Effector memory CD4-positive, alpha-beta T cell (primary cell): ENCODE measurements around the gene FPR2.
"Not testable (repeated sequence)": the region's sequence is repeated elsewhere in the genome, so short reads cannot be mapped to it uniquely, and the experiment has no call there.

Source experiments
- DNase-seq, 3 donors: peaks; one replicate each; pipeline ENCODE4 v3.0.0-alpha.2; 2020
- H3K27ac ChIP-seq: 2 replicates; pipeline ENCODE4 v1.7.0; 2013; ENCODE audit warnings: mild to moderate bottlenecking, low read length, moderate library complexity; ENCODE audit not compliant: insufficient read depth, poor library complexity, severe bottlenecking
- H3K27me3 ChIP-seq: replicated peaks from 2 replicates; pipeline ENCODE4 v1.7.0; 2013; ENCODE audit warnings: mild to moderate bottlenecking, low read length; ENCODE audit not compliant: insufficient read depth, control insufficient read depth, poor library complexity, severe bottlenecking
- H3K36me3 ChIP-seq: 2 replicates; pipeline ENCODE4 v1.7.0; 2013; ENCODE audit warnings: mild to moderate bottlenecking, low read length, moderate library complexity; ENCODE audit not compliant: control insufficient read depth, insufficient read depth
- H3K4me1 ChIP-seq: 2 replicates; pipeline ENCODE4 v1.7.0; 2013; ENCODE audit warnings: low read length, mild to moderate bottlenecking; ENCODE audit not compliant: control insufficient read depth, insufficient read depth, poor library complexity, severe bottlenecking
- H3K4me3 ChIP-seq: 2 replicates; pipeline ENCODE4 v1.7.0; 2013; ENCODE audit warnings: low read length, low read depth, mild to moderate bottlenecking; ENCODE audit not compliant: insufficient read depth, poor library complexity, severe bottlenecking
- H3K9me3 ChIP-seq: 2 replicates; pipeline ENCODE4 v1.7.0; 2013; ENCODE audit warnings: mild to moderate bottlenecking, low read length, moderate library complexity; ENCODE audit not compliant: control insufficient read depth

The FPR2 gene

DNA sequence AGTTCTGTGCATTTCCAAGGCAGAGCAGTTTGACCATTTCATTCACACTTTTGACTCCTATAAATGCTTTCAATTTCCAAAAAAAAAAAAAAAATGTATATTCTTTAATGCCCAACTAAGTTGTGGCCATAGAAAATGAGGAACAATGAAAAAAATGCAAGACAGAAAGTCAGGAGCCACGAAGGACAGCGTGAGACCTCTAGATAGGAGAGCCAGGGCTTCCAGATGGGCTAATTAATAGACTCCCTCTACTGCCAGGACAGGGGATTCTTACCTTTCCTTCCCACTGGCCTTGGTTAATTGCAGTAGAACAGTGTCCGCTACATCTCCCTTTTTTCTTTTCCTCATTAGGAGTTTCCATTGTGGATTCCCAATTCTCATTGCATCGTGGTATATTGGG, 42.5 kb downstream of the FPR2 start:
- Histone ChIP-seq H3K36me3 (no peaks in the 10 kb centered on the region), H3K4me1 (no peaks in the 10 kb centered on the region), H3K27ac (no peak overlapping the region), H3K9me3 (no peaks in the 10 kb centered on the region), H3K27me3 (no peaks in the 10 kb centered on the region), H3K4me3 (no peak overlapping the region)
- DNase-seq = no peak

DNA sequence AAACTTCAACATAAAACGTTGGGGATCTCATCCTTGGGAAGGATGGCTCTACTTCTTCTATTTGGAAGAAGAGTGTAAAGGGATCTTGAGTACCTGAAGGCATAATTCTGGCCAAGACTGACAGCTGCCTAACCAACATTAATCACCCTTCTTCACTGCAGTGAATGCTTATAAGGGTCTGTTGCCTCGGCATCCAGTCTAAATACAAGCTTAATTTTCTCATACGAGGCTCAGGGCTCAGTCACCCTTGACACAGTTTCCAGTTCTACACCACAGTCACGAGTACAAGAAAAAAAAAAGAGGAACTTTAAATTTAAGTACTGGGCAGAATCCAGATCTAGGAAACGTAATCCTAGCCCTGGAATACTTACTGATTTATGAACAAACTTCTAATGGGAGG, 43.0 kb downstream of the FPR2 start:
- Histone ChIP-seq H3K27ac (no peak overlapping the region), H3K36me3 (no peaks in the 10 kb centered on the region), H3K9me3 (no peaks in the 10 kb centered on the region), H3K27me3 (no peaks in the 10 kb centered on the region), H3K4me1 (no peaks in the 10 kb centered on the region), H3K4me3 (no peak overlapping the region)
- DNase-seq = no peak

DNA sequence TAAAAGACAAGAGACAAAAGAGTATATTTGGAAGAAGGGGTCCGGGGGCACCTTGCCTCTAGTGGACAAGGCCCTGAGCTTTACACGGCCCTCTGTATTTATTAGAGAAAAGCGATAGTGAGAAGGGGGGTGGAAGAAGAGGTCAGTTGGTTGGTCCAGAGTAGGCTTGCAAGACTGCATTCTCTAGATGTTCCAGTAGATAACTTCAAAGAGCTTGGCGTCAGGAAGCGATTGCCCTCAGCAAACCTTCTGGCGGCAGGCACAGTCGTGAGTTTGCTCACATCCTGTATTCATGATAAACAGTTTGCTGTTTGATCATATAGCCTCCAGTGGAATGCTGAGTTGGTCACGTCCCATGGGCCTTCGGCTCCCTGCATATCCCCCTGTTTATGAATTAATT, 43.8 kb downstream of the FPR2 start:
- H3K36me3 ChIP-seq, H3K9me3 ChIP-seq, H3K27ac ChIP-seq, H3K4me3 ChIP-seq, H3K4me1 ChIP-seq, H3K27me3 ChIP-seq, DNase-seq: not testable (repeated sequence)

DNA sequence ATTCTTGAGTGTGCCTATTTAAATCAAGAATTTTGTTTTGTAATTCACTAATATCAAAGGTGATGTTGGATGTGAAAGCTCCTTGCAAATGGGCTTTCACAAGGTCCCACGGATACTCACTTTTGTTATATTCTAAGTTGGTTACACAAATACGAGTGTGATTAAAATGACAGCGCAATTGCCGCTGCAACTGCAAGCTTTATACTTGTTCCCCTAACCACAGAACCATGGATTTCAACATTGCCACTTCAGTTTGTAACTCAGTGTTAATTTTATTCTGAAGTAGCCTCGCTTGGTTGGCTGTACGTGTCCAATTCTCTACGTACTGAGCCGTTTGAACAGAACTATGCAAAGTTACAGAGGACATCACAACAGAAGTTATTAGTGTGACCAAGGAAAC, 44.4 kb downstream of the FPR2 start:
- not testable (repeated sequence) for DNase-seq, H3K27me3 ChIP-seq, H3K36me3 ChIP-seq, H3K4me3 ChIP-seq, H3K4me1 ChIP-seq, H3K9me3 ChIP-seq, H3K27ac ChIP-seq

DNA sequence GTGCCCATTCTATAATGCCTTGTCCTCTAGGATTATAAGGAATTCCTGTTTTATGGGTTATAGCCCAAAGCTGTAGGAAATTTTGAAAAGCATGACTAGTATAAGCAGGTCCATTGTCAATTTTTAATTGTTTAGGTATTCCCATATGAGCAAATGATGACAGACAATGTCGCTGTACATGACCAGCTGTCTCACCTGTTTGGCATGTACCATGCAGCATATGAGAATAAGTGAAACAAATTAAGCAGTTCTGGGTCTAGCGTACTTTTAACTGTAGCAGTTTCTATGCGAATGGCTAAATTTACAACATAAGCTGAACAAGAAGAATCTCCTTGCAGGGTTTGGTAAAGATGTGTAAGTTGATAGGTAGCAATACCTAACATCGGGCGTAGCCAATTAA, 45.6 kb downstream of the FPR2 start:
- not testable (repeated sequence) for H3K4me3 ChIP-seq, H3K27me3 ChIP-seq, H3K4me1 ChIP-seq, H3K27ac ChIP-seq, DNase-seq, H3K36me3 ChIP-seq, H3K9me3 ChIP-seq

GRCh38 chr19:51807111-51807701, 46.2 kb downstream of the FPR2 start:
- no peak overlapping the region for H3K4me3 ChIP-seq
- H3K9me3 ChIP-seq = no peaks in the 10 kb centered on the region
- no peak overlapping the region for H3K27ac ChIP-seq
- no peaks in the 10 kb centered on the region for H3K4me1 ChIP-seq
- H3K27me3 ChIP-seq = no peaks in the 10 kb centered on the region
- no peak for DNase-seq
- H3K36me3 ChIP-seq = no peaks in the 10 kb centered on the region

GRCh38 chr19:51807925-51808324, 46.9 kb downstream of the FPR2 start:
- Histone ChIP-seq H3K36me3 (no peaks in the 10 kb centered on the region), H3K4me1 (no peaks in the 10 kb centered on the region), H3K9me3 (no peaks in the 10 kb centered on the region), H3K27ac (no peak overlapping the region), H3K4me3 (no peak overlapping the region), H3K27me3 (no peaks in the 10 kb centered on the region)
- DNase-seq = no peak

GRCh38 chr19:51808333-51808986, 47.5 kb downstream of the FPR2 start:
- H3K4me3 ChIP-seq = no peak overlapping the region
- no peak overlapping the region for H3K27ac ChIP-seq
- H3K9me3 ChIP-seq = no peaks in the 10 kb centered on the region
- no peak for DNase-seq
- H3K36me3 ChIP-seq = no peaks in the 10 kb centered on the region
- no peaks in the 10 kb centered on the region for H3K27me3 ChIP-seq
- H3K4me1 ChIP-seq = no peaks in the 10 kb centered on the region

GRCh38 chr19:51809787-51810186, 48.8 kb downstream of the FPR2 start:
- Histone ChIP-seq H3K4me3 (no peak overlapping the region), H3K9me3 (no peaks in the 10 kb centered on the region), H3K36me3 (no peaks in the 10 kb centered on the region), H3K4me1 (no peaks in the 10 kb centered on the region), H3K27me3 (no peaks in the 10 kb centered on the region), H3K27ac (no peak overlapping the region)
- no peak for DNase-seq

DNA sequence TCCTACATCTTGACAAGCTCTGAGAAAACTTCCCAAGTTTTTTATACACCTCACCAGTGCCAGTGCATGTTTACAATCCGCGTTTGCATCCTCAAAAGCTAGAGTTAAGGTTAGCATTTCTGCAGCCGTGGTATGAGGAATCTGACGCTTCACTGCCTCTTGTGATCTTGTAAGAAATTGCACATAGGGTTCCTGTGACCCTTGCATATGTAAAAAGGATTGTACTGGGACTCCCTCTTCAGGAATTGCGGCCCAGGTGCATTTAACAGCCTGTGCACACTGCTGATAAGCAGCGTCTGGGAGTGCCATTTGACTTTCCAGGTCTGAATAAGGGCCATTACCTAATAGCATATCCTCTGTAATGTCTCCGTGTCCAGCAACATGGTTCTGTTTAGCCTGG, 49.2 kb downstream of the FPR2 start:
- Histone ChIP-seq H3K27ac (no peak overlapping the region), H3K4me1 (no peaks in the 10 kb centered on the region), H3K9me3 (no peaks in the 10 kb centered on the region), H3K27me3 (no peaks in the 10 kb centered on the region), H3K36me3 (no peaks in the 10 kb centered on the region), H3K4me3 (no peak overlapping the region)
- DNase-seq = no peak
